ENCODE measurements around the gene INTS7.

Gene INTS7

DNA sequence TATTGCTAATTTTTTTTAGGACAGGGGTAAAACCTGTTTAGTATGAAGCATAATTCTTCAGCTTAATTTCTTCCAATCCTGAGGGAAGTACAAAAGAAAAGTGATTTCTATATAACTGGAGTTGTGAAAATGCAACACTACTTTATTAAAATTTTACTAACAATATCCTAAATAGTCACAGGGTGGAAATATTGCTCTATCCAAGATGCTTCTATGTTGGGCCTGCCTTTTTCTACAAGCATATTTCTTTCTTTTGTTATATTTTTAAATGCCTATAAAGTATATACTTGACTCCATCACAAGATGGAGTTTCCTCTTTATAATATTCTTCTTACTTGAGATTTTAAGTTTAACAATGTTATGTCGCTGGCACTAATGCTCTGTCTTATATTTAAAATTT lies 38.1 kb upstream of the INTS7 start:
- H3K4me3 ChIP-seq (replicated peaks; ENCODE audit: low read depth, low read length): no peak overlapping the region
- DNase-seq (ENCODE audit: low read depth): peak; percentile 14
- TF ChIP-seq, protein P1, sequence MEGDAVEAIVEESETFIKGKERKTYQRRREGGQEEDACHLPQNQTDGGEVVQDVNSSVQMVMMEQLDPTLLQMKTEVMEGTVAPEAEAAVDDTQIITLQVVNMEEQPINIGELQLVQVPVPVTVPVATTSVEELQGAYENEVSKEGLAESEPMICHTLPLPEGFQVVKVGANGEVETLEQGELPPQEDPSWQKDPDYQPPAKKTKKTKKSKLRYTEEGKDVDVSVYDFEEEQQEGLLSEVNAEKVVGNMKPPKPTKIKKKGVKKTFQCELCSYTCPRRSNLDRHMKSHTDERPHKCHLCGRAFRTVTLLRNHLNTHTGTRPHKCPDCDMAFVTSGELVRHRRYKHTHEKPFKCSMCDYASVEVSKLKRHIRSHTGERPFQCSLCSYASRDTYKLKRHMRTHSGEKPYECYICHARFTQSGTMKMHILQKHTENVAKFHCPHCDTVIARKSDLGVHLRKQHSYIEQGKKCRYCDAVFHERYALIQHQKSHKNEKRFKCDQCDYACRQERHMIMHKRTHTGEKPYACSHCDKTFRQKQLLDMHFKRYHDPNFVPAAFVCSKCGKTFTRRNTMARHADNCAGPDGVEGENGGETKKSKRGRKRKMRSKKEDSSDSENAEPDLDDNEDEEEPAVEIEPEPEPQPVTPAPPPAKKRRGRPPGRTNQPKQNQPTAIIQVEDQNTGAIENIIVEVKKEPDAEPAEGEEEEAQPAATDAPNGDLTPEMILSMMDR (IDR thresholded peaks at IDR 0.05; ENCODE audit: low read length, missing control alignments): no peak

DNA sequence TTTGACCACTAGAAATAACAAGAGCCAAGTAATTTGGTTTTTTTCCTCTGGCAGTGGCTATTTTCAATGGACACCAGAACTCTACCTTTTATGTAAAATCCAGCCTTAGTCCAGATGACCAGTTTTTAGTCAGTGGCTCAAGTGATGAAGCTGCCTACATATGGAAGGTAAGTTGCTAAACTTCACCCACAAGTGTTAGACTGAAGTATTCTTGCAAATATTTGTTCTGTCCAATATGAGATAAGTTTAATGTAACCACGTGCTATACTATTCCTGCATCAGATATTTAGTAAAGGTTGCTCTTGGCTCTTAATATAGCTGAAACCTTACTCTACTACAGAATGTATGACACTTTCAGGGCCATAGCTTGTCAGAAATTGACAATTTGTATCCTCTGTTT lies 36.7 kb upstream of the INTS7 start:
- no peak overlapping the region for H3K4me3 ChIP-seq (replicated peaks; ENCODE audit: low read depth, low read length)
- DNase-seq (ENCODE audit: low read depth): no peak
- TF ChIP-seq, protein P1 (IDR thresholded peaks at IDR 0.05; ENCODE audit: low read length, missing control alignments): no peak

DNA sequence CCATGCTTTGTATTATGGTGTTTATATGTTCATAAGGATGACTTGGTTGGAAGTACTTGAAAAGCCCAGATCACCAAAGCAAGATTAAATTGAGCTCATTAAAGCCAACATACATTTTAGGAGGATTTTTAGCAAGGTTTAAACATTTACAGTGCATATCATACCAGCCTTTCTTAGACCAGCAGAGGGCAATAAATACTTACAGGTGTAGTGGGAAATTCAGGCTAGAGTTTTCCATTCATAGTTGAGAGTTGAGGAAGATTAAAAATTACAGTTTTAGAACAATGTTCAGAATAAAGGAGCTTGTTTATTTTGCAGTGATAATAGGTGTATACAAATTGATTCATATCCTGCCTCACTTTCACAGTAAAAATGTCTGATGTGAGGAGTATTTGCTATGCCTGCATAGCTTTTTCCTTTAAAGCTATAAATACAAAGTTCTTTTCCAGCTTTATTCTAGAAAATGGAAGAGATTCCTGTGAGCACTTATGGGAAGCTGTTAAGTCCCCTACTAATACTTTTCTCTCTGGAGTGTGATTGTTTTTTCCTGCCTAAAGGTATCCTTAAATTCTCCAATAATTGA lies 35.5 kb upstream of the INTS7 start:
- TF ChIP-seq, protein P1 (IDR thresholded peaks at IDR 0.05; ENCODE audit: low read length, missing control alignments): peak; percentile 83
- no peak overlapping the region for H3K4me3 ChIP-seq (replicated peaks; ENCODE audit: low read depth, low read length)
- DNase-seq (ENCODE audit: low read depth): peak; percentile 81

DNA sequence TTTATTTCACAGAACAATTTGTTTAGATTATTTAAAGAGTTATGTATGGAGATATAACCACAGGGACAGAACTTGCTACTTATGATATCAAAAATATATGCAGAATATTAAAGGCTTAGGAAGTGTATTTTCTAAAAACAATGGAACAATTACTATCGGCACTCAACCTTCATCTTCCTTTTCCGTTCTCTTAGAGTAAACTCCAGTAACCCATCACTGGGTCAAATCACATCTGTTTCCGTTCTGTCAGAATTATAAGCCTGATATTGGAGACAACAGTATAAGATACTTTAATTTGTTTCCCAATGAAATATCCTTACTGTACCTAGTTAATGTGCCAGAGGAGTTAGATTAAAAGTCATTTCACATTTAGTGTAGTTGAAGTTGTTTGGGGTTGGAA lies 32.4 kb upstream of the INTS7 start:
- no peak overlapping the region for H3K4me3 ChIP-seq (replicated peaks; ENCODE audit: low read depth, low read length)
- TF ChIP-seq, protein P1 (IDR thresholded peaks at IDR 0.05; ENCODE audit: low read length, missing control alignments): no peak
- no peak for DNase-seq (ENCODE audit: low read depth)

DNA sequence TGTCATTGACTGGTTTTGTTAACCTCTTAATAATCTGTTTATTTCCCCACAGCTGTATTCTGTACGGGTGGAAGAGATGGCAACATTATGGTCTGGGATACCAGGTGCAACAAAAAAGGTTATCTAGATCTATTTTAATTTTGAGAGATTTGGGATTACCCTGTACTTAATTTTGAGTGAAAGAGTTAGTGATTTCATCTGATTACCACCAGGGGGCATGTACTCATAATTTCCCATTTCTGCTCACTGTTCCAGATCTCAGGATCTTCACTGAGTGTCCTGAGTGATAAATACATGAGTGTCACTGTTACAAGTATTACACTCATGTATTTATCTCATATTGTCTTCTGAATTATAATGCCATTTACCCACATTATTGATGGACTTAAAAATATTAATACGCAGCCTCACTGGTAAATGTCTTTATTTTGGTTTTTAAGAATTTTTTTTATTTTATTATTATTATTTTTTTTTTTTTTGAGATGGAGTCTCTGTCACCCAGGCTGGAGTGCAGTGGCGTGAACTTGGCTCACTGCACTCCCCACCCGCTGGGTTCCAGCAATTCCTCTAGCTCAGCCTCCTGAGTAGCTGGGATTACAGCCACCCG lies 27.6 kb upstream of the INTS7 start:
- peak; percentile 61 for DNase-seq (ENCODE audit: low read depth)
- TF ChIP-seq, protein P1 (IDR thresholded peaks at IDR 0.05; ENCODE audit: low read length, missing control alignments): peak; percentile 70
- H3K4me3 ChIP-seq (replicated peaks; ENCODE audit: low read depth, low read length): no peak overlapping the region

DNA sequence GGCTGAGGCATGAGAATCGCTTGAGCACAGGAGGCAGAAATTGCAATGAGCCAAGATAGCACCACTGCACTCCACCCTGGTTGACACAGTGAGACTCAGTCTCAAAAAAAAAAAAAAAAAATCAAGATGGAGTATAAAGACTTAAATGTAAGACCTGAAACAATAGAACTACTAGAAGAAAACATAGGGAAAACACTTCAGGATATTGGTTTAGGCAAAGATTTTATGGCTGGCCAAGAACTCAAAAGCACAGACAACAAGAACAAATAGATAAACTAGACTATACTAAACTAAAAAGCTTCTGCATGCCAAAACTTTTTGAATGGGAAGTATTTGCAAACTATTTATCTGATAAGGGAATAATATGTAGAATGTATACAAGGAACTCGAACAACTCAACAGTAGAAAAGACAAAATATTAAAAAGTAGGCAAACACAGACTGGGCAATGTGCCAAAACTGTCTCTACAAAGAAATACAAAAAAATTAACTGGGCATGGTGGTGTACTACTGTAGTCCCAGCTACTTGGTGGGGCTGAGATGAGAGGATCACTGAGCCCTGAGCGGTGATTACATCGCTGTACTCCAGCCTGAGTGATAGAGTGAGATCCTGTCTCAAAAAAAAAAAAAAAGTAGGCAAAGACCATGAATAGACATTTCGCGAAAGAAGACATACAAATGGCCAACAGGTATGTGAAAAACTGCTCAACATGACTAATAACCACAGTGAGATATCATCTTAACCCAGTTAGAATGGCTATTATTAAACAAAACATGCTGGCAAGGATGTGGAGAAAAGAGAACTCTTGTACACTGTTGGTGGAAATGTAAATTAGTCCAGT lies 25.5 kb upstream of the INTS7 start:
- no peak for DNase-seq (ENCODE audit: low read depth)

More for the DNA sequence above, 25.5 kb upstream of the INTS7 start:
- no peak overlapping the region for H3K4me3 ChIP-seq (replicated peaks; ENCODE audit: low read depth, low read length)
- TF ChIP-seq, protein P1 (IDR thresholded peaks at IDR 0.05; ENCODE audit: low read length, missing control alignments): no peak

Measured in fibroblast of pulmonary artery (primary cell).